Measurements from ENCODE around the gene LAMTOR2.

Gene LAMTOR2

DNA sequence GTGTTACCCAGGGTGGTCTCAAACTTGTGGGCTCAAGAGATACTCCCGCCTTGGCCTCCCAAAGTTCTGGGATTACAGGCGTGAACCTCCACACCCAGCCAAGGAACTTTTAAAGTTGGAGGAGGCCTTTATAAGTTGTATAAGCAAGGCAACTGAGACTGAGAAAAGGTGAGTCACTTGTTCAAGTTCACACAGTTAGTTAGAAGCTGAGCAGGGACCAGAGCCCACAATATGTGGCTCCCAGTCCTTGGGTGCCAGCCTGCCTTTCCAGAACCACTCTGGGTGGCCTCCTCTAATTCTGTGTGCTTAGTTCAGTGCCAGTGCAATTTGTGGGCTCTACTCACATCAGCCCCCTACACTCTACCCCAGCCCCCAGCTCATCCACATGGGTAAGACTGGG lies 10.0 kb downstream of the LAMTOR2 start:
- Mint-ChIP-seq H3K4me3 (no peak overlapping the region), H3K4me1 (peaks cover 3% of the 10 kb centered on the region), H3K36me3 (ENCODE audit: low read depth) (no peaks in the 10 kb centered on the region), H3K27ac (no peak overlapping the region), H3K9me3 (no peaks in the 10 kb centered on the region), H3K27me3 (ENCODE audit: low read depth) (peaks cover 3% of the 10 kb centered on the region)
- TF ChIP-seq, protein P1, sequence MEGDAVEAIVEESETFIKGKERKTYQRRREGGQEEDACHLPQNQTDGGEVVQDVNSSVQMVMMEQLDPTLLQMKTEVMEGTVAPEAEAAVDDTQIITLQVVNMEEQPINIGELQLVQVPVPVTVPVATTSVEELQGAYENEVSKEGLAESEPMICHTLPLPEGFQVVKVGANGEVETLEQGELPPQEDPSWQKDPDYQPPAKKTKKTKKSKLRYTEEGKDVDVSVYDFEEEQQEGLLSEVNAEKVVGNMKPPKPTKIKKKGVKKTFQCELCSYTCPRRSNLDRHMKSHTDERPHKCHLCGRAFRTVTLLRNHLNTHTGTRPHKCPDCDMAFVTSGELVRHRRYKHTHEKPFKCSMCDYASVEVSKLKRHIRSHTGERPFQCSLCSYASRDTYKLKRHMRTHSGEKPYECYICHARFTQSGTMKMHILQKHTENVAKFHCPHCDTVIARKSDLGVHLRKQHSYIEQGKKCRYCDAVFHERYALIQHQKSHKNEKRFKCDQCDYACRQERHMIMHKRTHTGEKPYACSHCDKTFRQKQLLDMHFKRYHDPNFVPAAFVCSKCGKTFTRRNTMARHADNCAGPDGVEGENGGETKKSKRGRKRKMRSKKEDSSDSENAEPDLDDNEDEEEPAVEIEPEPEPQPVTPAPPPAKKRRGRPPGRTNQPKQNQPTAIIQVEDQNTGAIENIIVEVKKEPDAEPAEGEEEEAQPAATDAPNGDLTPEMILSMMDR (IDR thresholded peaks at IDR 0.05; ENCODE audit: unreplicated experiment in 3 of 3), result no peak

DNA sequence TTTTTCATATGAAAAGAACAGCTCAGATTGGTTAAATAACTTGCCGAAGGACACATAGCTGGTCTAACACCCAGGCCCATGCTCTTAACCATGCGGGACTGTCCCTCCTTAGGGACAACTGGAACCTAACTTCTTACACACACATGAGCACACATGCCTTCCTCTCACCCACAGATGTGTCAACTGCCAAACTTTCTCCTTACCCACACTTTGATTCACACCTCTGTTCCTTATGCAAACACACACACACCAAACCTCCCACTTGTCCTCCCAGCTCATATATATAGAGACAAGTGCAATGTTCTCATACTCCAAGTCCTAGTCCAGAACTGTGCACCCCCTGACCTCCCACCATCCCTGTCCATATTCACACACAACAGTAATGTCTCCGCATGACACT lies 10.6 kb downstream of the LAMTOR2 start:
- Mint-ChIP-seq H3K27me3 (ENCODE audit: low read depth) (peaks cover 3% of the 10 kb centered on the region), H3K4me3 (no peak overlapping the region), H3K4me1 (peaks cover 5% of the 10 kb centered on the region), H3K36me3 (ENCODE audit: low read depth) (no peaks in the 10 kb centered on the region), H3K27ac (no peak overlapping the region), H3K9me3 (no peaks in the 10 kb centered on the region)
- TF ChIP-seq, protein P1 (IDR thresholded peaks at IDR 0.05; ENCODE audit: unreplicated experiment in 3 of 3), result no peak

DNA sequence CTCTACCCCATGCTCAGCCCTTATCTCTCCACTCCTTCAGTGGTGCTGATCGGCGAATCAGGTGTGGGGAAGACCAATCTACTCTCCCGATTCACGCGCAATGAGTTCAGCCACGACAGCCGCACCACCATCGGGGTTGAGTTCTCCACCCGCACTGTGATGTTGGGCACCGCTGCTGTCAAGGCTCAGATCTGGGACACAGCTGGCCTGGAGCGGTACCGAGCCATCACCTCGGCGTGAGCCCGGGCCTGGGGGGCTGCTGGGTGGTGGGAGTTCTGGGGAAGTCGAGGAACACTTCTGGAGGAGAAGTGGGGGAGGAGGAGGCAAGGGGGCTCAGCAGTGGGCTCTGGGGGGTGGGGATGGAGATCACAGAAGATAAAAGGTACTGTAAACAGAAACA lies 11.3 kb downstream of the LAMTOR2 start:
- Mint-ChIP-seq H3K27ac (peak overlapping the region in 1 of 3 experiments; percentile 40), H3K4me3 (no peak overlapping the region), H3K27me3 (ENCODE audit: low read depth) (peaks cover 3% of the 10 kb centered on the region), H3K9me3 (no peaks in the 10 kb centered on the region), H3K36me3 (ENCODE audit: low read depth) (no peaks in the 10 kb centered on the region), H3K4me1 (peaks cover 9% of the 10 kb centered on the region)
- TF ChIP-seq, protein P1 (IDR thresholded peaks at IDR 0.05; ENCODE audit: unreplicated experiment in 3 of 3), result no peak

DNA sequence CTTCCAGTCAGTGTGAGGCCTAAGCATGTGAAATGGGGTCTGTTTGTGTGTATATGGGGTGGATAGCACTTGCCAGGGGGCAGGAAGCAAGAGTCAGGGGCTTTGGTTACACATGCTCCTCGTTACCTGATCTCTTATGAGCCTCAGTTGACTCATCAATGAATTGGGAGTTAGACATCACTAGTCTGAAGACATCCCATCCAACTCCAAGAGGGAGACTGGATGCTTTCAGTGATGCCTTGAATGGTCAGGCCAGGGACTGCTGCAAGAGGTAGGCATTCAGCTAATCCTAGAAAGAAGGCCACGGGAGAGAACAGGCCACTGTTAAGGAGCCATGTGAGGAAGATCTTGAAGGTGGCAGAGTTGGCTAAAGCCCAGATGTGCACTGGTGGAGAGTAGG lies 12.7 kb downstream of the LAMTOR2 start:
- H3K36me3 Mint-ChIP-seq (ENCODE audit: low read depth), result peaks cover 6% of the 10 kb centered on the region
- peak overlapping the region in 1 of 3 experiments; percentile 34 for H3K27ac Mint-ChIP-seq
- no peaks in the 10 kb centered on the region for H3K27me3 Mint-ChIP-seq (ENCODE audit: low read depth)
- no peak overlapping the region for H3K4me3 Mint-ChIP-seq
- H3K4me1 Mint-ChIP-seq, result peaks cover 19% of the 10 kb centered on the region
- TF ChIP-seq, protein P1 (IDR thresholded peaks at IDR 0.05; ENCODE audit: unreplicated experiment in 3 of 3), result no peak
- no peaks in the 10 kb centered on the region for H3K9me3 Mint-ChIP-seq

DNA sequence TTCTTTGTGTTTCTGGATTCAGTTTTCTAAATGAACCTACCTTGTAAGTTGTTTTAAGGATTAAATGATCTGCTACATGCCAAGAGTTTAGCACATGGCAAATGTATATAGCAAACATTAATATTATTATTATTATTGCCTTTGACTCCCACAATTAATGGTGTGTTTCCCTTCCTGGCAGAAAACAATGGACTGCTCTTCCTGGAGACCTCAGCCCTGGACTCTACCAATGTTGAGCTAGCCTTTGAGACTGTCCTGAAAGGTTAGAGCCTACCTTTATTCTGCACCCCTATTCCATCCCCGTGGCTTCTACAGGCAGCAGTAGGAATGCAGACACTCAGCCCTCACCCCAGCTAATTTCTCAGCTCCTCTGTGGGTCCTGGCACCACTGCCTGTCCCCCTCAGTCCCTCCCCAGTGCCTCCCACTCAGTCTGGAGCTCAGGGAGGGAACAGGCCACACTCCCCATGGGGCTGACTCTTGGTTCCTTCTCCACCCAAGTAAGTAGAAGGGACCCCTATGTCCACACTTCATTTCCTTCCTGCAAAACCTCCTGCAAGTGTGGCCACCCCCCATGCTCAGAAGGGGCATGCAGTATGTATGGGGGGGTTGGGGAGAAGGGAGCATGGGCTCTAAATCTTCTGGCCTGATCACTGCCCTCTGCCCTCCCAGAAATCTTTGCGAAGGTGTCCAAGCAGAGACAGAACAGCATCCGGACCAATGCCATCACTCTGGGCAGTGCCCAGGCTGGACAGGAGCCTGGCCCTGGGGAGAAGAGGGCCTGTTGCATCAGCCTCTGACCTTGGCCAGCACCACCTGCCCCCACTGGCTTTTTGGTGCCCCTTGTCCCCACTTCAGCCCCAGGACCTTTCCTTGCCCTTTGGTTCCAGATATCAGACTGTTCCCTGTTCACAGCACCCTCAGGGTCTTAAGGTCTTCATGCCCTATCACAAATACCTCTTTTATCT lies 15.2 kb downstream of the LAMTOR2 start:
- Mint-ChIP-seq H3K9me3 (no peaks in the 10 kb centered on the region), H3K36me3 (ENCODE audit: low read depth) (peaks cover 26% of the 10 kb centered on the region), H3K4me1 (peaks cover 42% of the 10 kb centered on the region), H3K27ac (peak overlapping the region in 2 of 3 experiments; percentile 48 to 51), H3K27me3 (ENCODE audit: low read depth) (no peaks in the 10 kb centered on the region), H3K4me3 (no peak overlapping the region)
- TF ChIP-seq, protein P1 (IDR thresholded peaks at IDR 0.05; ENCODE audit: unreplicated experiment in 3 of 3), result no peak

Measured in nephron (organoid).